Measurements from ENCODE around the gene ARMC10. TPM values are rescaled to one million over a fixed set of nuclear protein-coding genes. Genes with fewer than 3 reads are reported as not detected.

The ARMC10 gene
- total and polyA plus RNA-seq, 9 of the 15 experiments (the other 6 are each of a cell fraction or from before 2014, with no cell fraction given) = 17.0 to 113 (median 72.6) TPM

DNA sequence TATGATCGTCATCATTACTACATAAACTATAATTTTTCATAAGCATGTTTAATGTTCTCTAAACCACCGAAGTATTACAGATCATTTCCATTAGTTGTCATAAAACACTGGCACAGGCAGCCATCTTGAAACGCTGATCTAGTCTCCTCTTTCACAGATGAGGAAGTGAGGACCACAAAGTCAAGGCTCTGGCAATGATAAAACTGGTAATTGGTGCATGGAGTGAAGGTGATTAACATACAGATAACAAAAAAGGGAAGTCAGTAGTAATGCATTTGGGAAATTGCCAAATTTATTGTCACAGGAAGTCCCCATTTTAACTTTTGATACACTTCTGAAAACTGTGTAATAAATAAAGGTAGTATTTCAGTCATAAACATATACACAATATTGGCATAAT, 49.6 kb upstream of the ARMC10 start (continued):
- TF ChIP-seq DACH1 (IDR thresholded peaks at IDR 0.05; ENCODE audit: partially characterized antibody) (no peak), ADNP (tag; IDR thresholded peaks at IDR 0.05) (peak; percentile 49; the same call in 1 of the 2 replicates), ZNF644 (tag; IDR thresholded peaks at IDR 0.05; ENCODE audit: low read depth) (peak; percentile 57; the same call in 1 of the 2 replicates), SMAD3 (CRISPR knock-in tag; conservative IDR thresholded peaks at IDR 0.05) (0 out of 2 replicates have a peak, but pooled peaks have one; percentile 11), ATF7 (IDR thresholded peaks at IDR 0.05) (peak; percentile 61), ELF1 (tag; IDR thresholded peaks at IDR 0.05) (peak; percentile 65; the same call in 1 of the 2 replicates), RAD21 (CRISPR knock-in tag; conservative IDR thresholded peaks at IDR 0.05 in 1 of 2, IDR thresholded peaks at IDR 0.05 in 1 of 2) (0 out of 4 replicates have a peak, but pooled peaks of 1 of the 2 experiments have one; percentile 19), GABPA (tag; conservative IDR thresholded peaks at IDR 0.05; ENCODE audit: low read depth) (peak; percentile 29; the same call in 1 of the 2 replicates), CEBPB (tag; IDR thresholded peaks at IDR 0.05) (no peak), PML (IDR thresholded peaks at IDR 0.05; ENCODE audit: low read length) (peak; percentile 92), SP1 (CRISPR knock-in tag; IDR thresholded peaks at IDR 0.05) (0 out of 2 replicates have a peak, but pooled peaks have one; percentile 10), CC2D1A (IDR thresholded peaks at IDR 0.05) (peak; percentile 87; the same call in 1 of the 2 replicates), GATAD2B (IDR thresholded peaks at IDR 0.05; ENCODE audit: borderline replicate concordance) (peak; percentile 9; the same call in 1 of the 2 replicates)
- TF ChIP-seq, protein P1, sequence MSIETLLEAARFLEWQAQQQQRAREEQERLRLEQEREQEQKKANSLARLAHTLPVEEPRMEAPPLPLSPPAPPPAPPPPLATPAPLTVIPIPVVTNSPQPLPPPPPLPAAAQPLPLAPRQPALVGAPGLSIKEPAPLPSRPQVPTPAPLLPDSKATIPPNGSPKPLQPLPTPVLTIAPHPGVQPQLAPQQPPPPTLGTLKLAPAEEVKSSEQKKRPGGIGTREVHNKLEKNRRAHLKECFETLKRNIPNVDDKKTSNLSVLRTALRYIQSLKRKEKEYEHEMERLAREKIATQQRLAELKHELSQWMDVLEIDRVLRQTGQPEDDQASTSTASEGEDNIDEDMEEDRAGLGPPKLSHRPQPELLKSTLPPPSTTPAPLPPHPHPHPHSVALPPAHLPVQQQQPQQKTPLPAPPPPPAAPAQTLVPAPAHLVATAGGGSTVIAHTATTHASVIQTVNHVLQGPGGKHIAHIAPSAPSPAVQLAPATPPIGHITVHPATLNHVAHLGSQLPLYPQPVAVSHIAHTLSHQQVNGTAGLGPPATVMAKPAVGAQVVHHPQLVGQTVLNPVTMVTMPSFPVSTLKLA (conservative IDR thresholded peaks at IDR 0.05) = no peak
- TF ChIP-seq, protein P2, sequence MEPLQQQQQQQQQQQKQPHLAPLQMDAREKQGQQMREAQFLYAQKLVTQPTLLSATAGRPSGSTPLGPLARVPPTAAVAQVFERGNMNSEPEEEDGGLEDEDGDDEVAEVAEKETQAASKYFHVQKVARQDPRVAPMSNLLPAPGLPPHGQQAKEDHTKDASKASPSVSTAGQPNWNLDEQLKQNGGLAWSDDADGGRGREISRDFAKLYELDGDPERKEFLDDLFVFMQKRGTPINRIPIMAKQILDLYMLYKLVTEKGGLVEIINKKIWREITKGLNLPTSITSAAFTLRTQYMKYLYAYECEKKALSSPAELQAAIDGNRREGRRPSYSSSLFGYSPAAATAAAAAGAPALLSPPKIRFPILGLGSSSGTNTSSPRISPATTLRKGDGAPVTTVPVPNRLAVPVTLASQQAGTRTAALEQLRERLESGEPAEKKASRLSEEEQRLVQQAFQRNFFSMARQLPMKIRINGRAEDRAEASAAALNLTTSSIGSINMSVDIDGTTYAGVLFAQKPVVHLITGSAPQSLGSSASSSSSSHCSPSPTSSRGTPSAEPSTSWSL (CRISPR knock-in tag; IDR thresholded peaks at IDR 0.05; ENCODE audit: borderline replicate concordance) = no peak
- TF ChIP-seq, protein P3, sequence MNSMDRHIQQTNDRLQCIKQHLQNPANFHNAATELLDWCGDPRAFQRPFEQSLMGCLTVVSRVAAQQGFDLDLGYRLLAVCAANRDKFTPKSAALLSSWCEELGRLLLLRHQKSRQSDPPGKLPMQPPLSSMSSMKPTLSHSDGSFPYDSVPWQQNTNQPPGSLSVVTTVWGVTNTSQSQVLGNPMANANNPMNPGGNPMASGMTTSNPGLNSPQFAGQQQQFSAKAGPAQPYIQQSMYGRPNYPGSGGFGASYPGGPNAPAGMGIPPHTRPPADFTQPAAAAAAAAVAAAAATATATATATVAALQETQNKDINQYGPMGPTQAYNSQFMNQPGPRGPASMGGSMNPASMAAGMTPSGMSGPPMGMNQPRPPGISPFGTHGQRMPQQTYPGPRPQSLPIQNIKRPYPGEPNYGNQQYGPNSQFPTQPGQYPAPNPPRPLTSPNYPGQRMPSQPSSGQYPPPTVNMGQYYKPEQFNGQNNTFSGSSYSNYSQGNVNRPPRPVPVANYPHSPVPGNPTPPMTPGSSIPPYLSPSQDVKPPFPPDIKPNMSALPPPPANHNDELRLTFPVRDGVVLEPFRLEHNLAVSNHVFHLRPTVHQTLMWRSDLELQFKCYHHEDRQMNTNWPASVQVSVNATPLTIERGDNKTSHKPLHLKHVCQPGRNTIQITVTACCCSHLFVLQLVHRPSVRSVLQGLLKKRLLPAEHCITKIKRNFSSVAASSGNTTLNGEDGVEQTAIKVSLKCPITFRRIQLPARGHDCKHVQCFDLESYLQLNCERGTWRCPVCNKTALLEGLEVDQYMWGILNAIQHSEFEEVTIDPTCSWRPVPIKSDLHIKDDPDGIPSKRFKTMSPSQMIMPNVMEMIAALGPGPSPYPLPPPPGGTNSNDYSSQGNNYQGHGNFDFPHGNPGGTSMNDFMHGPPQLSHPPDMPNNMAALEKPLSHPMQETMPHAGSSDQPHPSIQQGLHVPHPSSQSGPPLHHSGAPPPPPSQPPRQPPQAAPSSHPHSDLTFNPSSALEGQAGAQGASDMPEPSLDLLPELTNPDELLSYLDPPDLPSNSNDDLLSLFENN (IDR thresholded peaks at IDR 0.05; ENCODE audit: low read depth in 2 of 2, low read length in 2 of 2) = 0 out of 4 replicates have a peak, but pooled peaks of 1 of the 2 experiments have one; percentile 64

Data from K562 (cell line).